HL-60 (cell line): ENCODE data around the gene DPP6.

ENCODE experiments used
- DNase-seq, 2 experiments: peaks; one replicate each; pipeline ENCODE4 v3.0.0-alpha.2; 2010 to 2020; ENCODE audit warnings: low read depth in 1 of 2, low spot score in 1 of 2
- H3K27ac ChIP-seq: fragments of 250-450 bp; sonication (Bioruptor Pico); replicated peaks from 2 replicates; pipeline ENCODE4 v1.5.1; 2020; ENCODE audit warnings: mild to moderate bottlenecking, moderate library complexity
- H3K27me3 ChIP-seq: fragments of 250-450 bp; sonication (Bioruptor Pico); 2 replicates; pipeline ENCODE4 v1.5.1; 2021; ENCODE audit warnings: mild to moderate bottlenecking, moderate library complexity; ENCODE audit not compliant: insufficient read depth, poor library complexity, severe bottlenecking
- H3K4me3 ChIP-seq: replicated peaks from 2 replicates; pipeline ENCODE4 v1.5.1; 2011; ENCODE audit warnings: mild to moderate bottlenecking, control low read depth, low read length; ENCODE audit not compliant: insufficient read depth
- CTCF ChIP-seq: IDR thresholded peaks from one replicate; pipeline ENCODE4 v1.5.1; 2011; ENCODE audit warnings: low read length, control low read depth, inconsistent platforms; ENCODE audit not compliant: insufficient read depth
- GABPA ChIP-seq: IDR thresholded peaks from 2 replicates; pipeline ENCODE4 v1.6.1; 2012; ENCODE audit warnings: low read depth
- POLR2AphosphoS5 ChIP-seq: IDR thresholded peaks from 2 replicates; pipeline ENCODE4 v1.6.1; 2012; ENCODE audit warnings: low read depth
- REST ChIP-seq: IDR thresholded peaks from 2 replicates; pipeline ENCODE4 v1.6.1; 2012; ENCODE audit warnings: low read depth; ENCODE audit not compliant: insufficient replicate concordance
- SPI1 ChIP-seq: IDR thresholded peaks from 2 replicates; pipeline ENCODE4 v1.6.1; 2012; ENCODE audit warnings: low read depth, mild to moderate bottlenecking, borderline replicate concordance

Gene DPP6

GRCh38 chr7:154579711-154580110 is 527.5 kb downstream of the DPP6 start:
- TF ChIP-seq SPI1 (no peak), CTCF (no peak), REST (no peak), GABPA (no peak), POLR2AphosphoS5 (no peak)
- H3K4me3 ChIP-seq: no peak overlapping the region

GRCh38 chr7:154581251-154581890 is 529.2 kb downstream of the DPP6 start:
- Histone ChIP-seq H3K27me3 (no peaks in the 10 kb centered on the region), H3K4me3 (no peak overlapping the region), H3K27ac (no peak overlapping the region)
- no peak for DNase-seq
- TF ChIP-seq REST (no peak), CTCF (no peak), POLR2AphosphoS5 (no peak), SPI1 (no peak), GABPA (no peak)

More at GRCh38 chr7:154579711-154580110, 527.5 kb downstream of the DPP6 start:
- no peak overlapping the region for H3K27ac ChIP-seq
- H3K27me3 ChIP-seq: no peaks in the 10 kb centered on the region
- DNase-seq: no peak

GRCh38 chr7:154583454-154583853 is 531.3 kb downstream of the DPP6 start:
- Histone ChIP-seq H3K27ac (no peak overlapping the region), H3K27me3 (no peaks in the 10 kb centered on the region)
- TF ChIP-seq POLR2AphosphoS5: no peak
- TF ChIP-seq REST: no peak
- TF ChIP-seq CTCF: no peak
- TF ChIP-seq SPI1: no peak
- TF ChIP-seq GABPA: no peak

More at GRCh38 chr7:154583454-154583853, 531.3 kb downstream of the DPP6 start:
- DNase-seq: no peak
- no peak overlapping the region for H3K4me3 ChIP-seq
